Measurements from ENCODE around the gene ANAPC5.
A peak's percentile ranks its signal among the peaks of the same experiment; 100 is the strongest.
"Not testable (repeated sequence)": the region's sequence is repeated elsewhere in the genome, so short reads cannot be mapped to it uniquely, and the experiment has no call there.

Gene ANAPC5

GRCh38 chr12:121351820-121352681 is at the start of gene ANAPC5:
Gene ANAPC5 (minus strand): TSS chr12:121352411. CDS start chr12:121352340, 71 bp downstream.
- peak; percentile 99 for DNase-seq

- peak; percentile 16 for DNase-seq
Observed at GRCh38 chr12:121400332-121401139, 48.3 kb upstream of the ANAPC5 start.

GRCh38 chr12:121399391-121400331 is 47.5 kb upstream of the ANAPC5 start, which contains the start of gene RNF34:
Gene RNF34 (plus strand): TSS chr12:121400118. CDS start chr12:121400213, 95 bp downstream.
- DNase-seq, result peak; percentile 99

- DNase-seq, result no peak
Observed at GRCh38 chr12:121398355-121398754, 46.1 kb upstream of the ANAPC5 start.

- no peak for DNase-seq
Observed at GRCh38 chr12:121397521-121397920, 45.3 kb upstream of the ANAPC5 start.

GRCh38 chr12:121392325-121392716 is 40.1 kb upstream of the ANAPC5 start:
- DNase-seq, result no peak

- DNase-seq, result no peak
Observed at GRCh38 chr12:121391619-121392324, 39.6 kb upstream of the ANAPC5 start.

- no peak for DNase-seq
Observed at GRCh38 chr12:121390856-121391255, 38.6 kb upstream of the ANAPC5 start.

- DNase-seq, result no peak
Observed at GRCh38 chr12:121388421-121388981, 36.3 kb upstream of the ANAPC5 start.

- not testable (repeated sequence) for DNase-seq
Observed at GRCh38 chr12:121384891-121385290, 32.7 kb upstream of the ANAPC5 start.

- DNase-seq, result no peak
Observed at GRCh38 chr12:121383601-121384021, 31.4 kb upstream of the ANAPC5 start.

GRCh38 chr12:121379945-121380344 is 27.7 kb upstream of the ANAPC5 start:
- no peak for DNase-seq

GRCh38 chr12:121378736-121379135 is 26.5 kb upstream of the ANAPC5 start:
- DNase-seq, result no peak

GRCh38 chr12:121376754-121377697 is 24.8 kb upstream of the ANAPC5 start:
- no peak for DNase-seq

GRCh38 chr12:121374945-121375584 is 22.9 kb upstream of the ANAPC5 start:
- DNase-seq, result not testable (repeated sequence)

- DNase-seq, result not testable (repeated sequence)
Observed at GRCh38 chr12:121374336-121374735, 22.1 kb upstream of the ANAPC5 start.

- DNase-seq, result no peak
Observed at GRCh38 chr12:121373755-121374154, 21.5 kb upstream of the ANAPC5 start.

GRCh38 chr12:121371404-121371803 is 19.2 kb upstream of the ANAPC5 start:
- DNase-seq, result no peak

- no peak for DNase-seq
Observed at GRCh38 chr12:121366063-121366459, 13.8 kb upstream of the ANAPC5 start.

Measured in NCI-H1105 treated with DMSO at 0.1 percent for 48 hours (cell line).